HEK293T (cell line): Measurements from ENCODE around the gene ANKRD63.

Source experiments
- ARNT ChIP-seq: fragments of 450-650 bp; IDR thresholded peaks from 2 replicates; pipeline ENCODE4 v1.6.1; 2017; ENCODE audit warnings: mild to moderate bottlenecking
- BHLHE40 ChIP-seq: fragments of 450-650 bp; IDR thresholded peaks from 2 replicates; pipeline ENCODE4 v1.6.1; 2016; ENCODE audit warnings: mild to moderate bottlenecking, moderate library complexity, borderline replicate concordance
- CTBP1 ChIP-seq: fragments of 450-650 bp; IDR thresholded peaks from 2 replicates; pipeline ENCODE4 v1.6.1; 2016; ENCODE audit warnings: borderline replicate concordance
- ELF4 ChIP-seq: fragments of 450-650 bp; IDR thresholded peaks from 2 replicates; pipeline ENCODE4 v1.6.1; 2017; ENCODE audit warnings: antibody characterized with exemption
- FOXA1 ChIP-seq: fragments of 450-650 bp; IDR thresholded peaks from 2 replicates; pipeline ENCODE4 v1.6.1; 2016; ENCODE audit warnings: mild to moderate bottlenecking
- FOXM1 ChIP-seq: fragments of 450-650 bp; IDR thresholded peaks from 2 replicates; pipeline ENCODE4 v1.6.1; 2017; ENCODE audit warnings: mild to moderate bottlenecking, borderline replicate concordance
- HDGF ChIP-seq: fragments of 450-650 bp; IDR thresholded peaks from 2 replicates; pipeline ENCODE4 v1.6.1; 2017; ENCODE audit warnings: antibody characterized with exemption, borderline replicate concordance
- LEF1 ChIP-seq: fragments of 450-650 bp; IDR thresholded peaks from 2 replicates; pipeline ENCODE4 v1.6.1; 2017; ENCODE audit warnings: mild to moderate bottlenecking, borderline replicate concordance
- NFRKB ChIP-seq: fragments of 450-650 bp; IDR thresholded peaks from 2 replicates; pipeline ENCODE4 v1.6.1; 2016; ENCODE audit warnings: mild to moderate bottlenecking, moderate library complexity
- SP1 ChIP-seq: fragments of 450-650 bp; IDR thresholded peaks from 2 replicates; pipeline ENCODE4 v1.6.1; 2017
- ZNF384 ChIP-seq: fragments of 450-650 bp; IDR thresholded peaks from 2 replicates; pipeline ENCODE4 v1.6.1; 2016

DNA sequence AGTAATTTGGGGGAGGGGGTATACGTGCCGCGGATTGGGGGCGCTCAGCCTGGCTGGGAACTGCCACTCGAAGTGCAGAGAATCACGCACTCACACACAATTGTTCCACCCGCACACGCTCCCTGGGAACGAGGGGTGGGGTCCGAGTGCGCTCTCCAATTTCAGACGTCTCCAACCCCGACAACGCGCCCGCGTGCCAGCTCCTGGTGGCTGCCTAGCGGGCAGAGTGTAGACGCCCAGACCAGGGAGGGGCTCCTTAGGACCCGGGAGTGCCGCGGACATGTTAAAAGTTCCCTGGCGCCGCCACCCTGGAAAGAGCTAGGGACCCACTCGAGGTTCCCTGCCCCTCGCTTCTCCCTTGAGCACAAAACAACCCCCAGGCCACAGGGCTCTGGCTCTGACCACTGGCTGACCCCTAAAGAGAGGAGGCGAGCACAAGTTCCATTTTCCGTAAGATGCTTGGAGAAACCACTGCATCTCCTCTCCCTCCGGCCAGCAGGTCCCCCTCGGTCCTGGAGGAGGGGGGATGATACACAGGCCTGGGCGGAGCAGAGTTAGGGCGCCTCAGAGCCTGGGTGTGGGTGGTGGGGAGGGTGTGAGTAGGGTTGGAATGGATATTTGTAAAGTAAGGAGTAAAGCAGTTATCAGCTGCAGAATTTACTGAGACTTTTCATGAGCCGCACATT lies 894 bp upstream of the ANKRD63 start:
- TF ChIP-seq ARNT (no peak), CTBP1 (no peak), FOXM1 (no peak), HDGF (no peak), SP1 (no peak), FOXA1 (no peak), NFRKB (no peak), ZNF384 (no peak), ELF4 (no peak), BHLHE40 (no peak), LEF1 (no peak)
